Cardiac septum (tissue), 1 donor: Measurements from ENCODE around the gene ZNF273. TPM values are rescaled to one million over a fixed set of nuclear protein-coding genes. Genes with fewer than 3 reads are reported as not detected.

Experiments
- DNase-seq: peaks from one replicate; pipeline ENCODE4 v3.0.0-alpha.2; 2020; ENCODE audit warnings: low spot score
- intact Hi-C: fragments of 100-400 bp; cut with DNase I; formaldehyde crosslinking; loops from one replicate; pipeline ENCODE4 v1.14.0; 2022
- total RNA-seq: library from RNA; stranded (reverse); fragmentation: NEBNext Ultra II Directional; extraction: Animal tissue kit (Norgen Biotek cat#: 25700); gene quantifications from one replicate; pipeline ENCODE4 v1.2.1, GENCODE V29; 2021
- donor health status: DM: no; HTN: no; CAD: no.

The ZNF273 gene
- total RNA-seq, 1 donor from 2014 or later, result 3.0 TPM

DNA sequence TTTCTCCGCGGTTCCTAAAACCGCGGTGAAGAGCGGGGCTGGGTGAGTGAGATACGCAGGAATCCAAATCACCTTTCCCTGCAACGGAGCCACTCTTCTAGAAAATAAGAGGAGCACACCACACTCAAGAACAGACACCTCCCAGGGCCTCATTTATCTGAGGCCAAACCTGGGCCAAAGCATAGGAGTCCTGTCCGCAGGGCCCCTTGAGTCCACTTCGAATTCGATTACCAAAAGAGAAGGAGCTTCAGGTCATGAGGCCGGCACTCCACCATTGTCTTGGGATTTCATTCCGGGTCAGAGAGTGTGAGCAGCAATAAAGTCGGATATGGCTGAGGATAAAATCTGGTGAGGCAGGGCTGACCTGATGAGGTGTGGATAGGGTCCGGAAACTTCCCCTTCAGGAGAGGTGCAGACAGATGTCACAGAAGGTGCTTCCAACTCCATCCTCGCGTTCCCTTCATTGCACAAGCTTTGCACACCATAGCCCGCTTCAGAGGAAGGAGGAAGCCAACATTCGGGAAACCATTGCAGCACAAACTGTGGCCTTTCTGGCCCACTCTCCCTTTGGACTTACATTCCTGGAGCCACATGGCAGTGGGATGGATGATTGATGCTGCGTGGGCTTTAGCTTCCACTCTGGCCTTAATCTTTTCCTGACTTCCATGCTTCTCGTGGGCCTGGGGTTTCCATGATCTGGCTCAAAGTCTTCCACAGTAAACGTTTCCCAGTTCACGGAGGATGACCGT lies 27.2 kb upstream of the ZNF273 start:
- no peak for DNase-seq
- intact Hi-C loops, result no loop called here

GRCh38 chr7:64876792-64877713 lies 26.0 kb upstream of the ZNF273 start:
- intact Hi-C loops, result no loop called here
- DNase-seq, result peak; percentile 79

- intact Hi-C loops, result no loop called here
- peak; percentile 47 for DNase-seq
These were observed 25.1 kb upstream of the ZNF273 start for GRCh38 chr7:64877714-64878610.

DNA sequence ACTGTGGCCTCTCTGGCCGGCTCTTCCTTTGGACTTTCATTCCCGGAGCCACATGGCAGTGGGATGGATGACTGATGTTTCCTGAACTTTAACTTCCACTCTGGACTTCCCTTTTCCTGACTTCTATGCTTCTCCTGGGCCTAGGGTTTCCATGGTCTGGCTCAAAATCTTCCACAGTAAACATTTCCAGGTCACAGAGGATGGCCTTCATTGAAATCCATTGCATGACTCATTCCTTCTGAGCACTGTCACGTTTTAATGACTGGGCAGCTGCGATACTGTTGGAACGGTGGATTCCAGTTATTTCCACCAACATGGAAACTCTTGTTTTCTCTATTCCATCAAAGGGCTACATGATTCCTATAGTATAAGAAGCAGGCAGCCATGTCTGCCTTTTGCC lies 24.4 kb upstream of the ZNF273 start:
- DNase-seq, result no peak
- intact Hi-C loops, result no loop called here

GRCh38 chr7:64879086-64879730 lies 23.9 kb upstream of the ZNF273 start:
- DNase-seq, result no peak
- intact Hi-C loops, result no loop called here

- intact Hi-C loops, result no loop called here
- peak; percentile 56 for DNase-seq
These were observed 23.3 kb upstream of the ZNF273 start for GRCh38 chr7:64879800-64880199.

DNA sequence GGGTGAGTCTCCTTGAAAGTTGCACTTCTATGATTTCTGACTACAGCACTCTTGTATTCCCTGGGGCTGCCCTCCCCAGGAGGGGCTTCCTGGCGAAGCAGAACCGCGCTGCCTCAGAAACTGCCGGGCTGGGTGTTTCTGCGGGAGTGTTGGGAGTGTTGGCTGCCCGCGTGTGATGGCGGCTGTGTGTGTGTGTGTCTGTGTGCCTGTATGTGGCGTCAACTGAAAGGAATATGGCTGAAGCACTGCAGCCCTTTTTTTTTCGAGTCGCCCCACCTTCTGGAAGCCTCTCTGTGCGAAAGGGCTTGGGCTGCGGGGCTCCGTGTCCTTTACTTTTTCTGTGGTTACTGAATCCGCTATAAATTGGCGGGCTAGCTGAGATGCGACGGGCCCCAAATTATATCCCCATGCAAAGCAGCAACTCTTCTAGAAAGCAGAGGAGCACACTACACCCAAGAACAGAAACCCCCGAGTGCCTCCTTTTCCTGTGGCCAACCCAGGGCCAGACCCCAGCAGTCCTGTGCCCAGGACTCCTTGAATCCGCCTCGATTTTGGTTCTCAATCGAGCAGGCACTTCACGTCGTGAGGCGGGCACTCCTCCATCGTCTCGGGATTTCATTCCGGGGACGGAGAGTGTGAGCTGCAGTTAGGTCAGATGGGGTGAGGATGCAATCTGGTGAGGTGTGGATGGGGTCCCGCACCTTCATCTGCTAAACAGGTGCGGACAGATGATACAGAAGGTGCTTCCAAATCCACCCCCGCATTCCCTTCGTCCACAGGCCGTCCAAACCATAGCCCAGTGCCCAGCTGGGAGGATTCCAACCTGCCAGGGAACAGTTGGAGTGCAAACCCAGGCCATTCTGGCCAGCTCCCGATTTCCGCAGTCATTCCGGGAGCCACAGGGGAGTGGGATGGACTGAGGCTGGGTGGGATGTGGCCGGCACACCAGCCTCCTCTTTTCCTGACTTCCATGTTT lies 22.5 kb upstream of the ZNF273 start:
- intact Hi-C loops, result no loop called here
- peak; percentile 57 for DNase-seq

DNA sequence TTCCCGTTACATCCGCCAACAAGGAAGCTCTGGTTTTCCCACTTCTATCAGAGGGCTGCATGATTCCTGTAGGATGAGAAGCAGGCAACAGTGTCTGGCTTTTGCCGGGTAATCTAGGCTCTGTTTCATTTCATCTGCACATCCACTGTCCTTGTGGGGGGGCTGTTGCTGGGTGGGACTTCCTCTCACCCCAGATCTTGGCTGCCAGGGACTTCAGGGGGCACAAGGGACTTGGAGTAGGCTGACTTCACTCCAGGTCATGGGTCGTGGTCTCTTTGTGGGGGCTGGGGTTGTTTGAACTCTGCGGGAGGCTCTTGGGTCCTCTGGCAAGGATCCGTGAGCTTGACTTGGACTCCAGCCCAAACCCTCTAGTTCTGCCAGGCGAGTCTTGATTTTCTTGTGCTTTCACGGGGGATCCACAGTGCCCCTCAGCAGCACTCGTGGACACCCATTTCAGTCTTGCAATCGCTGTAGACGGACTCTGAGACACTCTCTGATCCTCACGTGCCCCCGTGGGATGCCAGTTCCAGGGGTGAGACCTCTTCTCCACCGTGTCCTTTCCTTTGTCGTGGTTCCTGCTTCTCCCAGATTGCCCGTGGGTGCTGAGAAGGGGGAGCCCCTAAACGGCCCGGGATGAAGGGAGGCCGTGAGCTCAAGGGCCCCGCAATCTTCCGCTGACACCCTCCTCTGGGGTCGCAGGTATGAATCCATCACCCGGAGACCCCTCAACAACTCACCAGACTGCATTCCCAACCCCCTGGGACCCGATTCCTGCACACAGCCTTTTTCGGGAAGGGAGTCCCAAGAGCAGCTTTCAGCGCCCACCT lies 21.4 kb upstream of the ZNF273 start:
- intact Hi-C loops, result no loop called here
- peak; percentile 67 for DNase-seq

DNA sequence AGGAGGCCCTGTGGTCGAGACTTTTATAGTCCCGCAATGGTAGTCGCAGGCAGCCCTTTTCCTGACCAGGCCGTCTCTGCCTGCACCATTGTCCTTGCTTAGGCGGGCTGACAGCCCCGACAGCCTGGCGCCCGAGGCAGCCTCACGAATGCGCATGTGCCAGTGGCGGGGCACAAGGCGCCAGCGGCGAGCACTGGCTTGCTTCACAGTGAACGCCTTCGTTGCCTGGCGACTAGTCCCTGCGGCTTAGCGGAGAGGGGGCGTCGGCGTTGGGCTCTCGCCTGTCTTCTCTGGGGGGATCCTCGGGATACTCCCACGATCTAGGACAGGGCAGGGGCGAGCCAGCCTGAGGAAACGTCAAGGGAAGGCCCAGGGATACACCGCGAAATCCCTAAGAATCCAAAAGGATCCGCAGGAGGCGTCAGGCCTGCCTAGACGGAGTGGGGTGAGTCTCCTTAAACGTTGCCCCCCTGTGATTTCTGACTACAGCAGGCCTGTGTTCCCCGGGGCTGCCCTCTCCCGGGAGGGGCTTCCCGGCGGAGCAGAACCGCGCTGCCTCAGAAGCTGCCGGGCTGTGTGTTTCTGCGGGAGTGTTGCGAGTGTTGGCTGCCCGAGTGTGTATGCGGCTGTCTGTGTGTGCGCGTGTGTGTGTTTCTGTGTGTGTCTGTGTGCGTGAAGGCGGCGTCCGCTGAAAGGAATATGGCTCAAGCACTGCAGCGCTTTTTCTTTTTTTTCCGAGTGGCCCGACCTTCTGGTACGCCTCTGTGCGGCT lies 20.5 kb upstream of the ZNF273 start:
- DNase-seq, result peak; percentile 89
- intact Hi-C loops, result no loop called here

GRCh38 chr7:64883113-64883905 lies 19.8 kb upstream of the ZNF273 start:
- DNase-seq, result peak; percentile 63
- intact Hi-C loops, result no loop called here

GRCh38 chr7:64884085-64884912 lies 18.8 kb upstream of the ZNF273 start:
- intact Hi-C loops, result no loop called here
- peak; percentile 58 for DNase-seq

GRCh38 chr7:64884913-64885370 lies 18.1 kb upstream of the ZNF273 start:
- intact Hi-C loops, result no loop called here

DNA sequence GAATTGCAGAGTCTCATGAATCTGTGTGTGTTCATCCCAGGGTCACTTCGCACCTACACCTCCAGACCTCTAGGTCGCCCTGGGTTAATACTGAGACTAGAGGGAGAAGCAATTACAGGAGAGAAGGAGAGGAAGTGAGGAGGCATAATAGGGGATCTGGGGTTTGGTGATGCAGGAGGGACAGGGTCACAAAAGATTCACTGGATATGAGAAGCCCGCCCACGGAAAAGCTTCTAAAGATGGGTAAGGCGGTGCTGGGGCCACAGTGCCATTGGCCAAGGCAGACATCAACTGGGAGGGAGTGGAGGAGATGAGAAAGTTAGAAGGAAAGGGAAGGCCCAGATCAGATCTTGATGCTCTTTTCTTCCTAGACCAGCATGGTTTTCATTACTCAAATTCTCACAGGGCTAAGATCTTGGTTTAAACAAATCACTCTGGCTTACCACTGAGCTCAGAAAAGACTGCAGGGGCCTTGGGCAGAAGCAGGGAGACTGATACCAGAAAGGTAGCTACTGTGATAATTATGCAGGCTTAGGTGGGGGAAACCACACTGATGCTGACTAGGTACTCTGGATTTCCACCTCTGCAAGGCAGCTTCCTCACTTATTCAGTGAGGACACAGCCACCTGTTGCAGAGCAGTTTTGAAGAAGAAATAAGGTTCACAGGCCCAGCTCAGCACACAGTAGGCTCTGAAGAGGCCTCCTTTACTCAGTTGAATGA lies 17.4 kb upstream of the ZNF273 start:
- peak; percentile 71 for DNase-seq
- intact Hi-C loops, result no loop called here

More at GRCh38 chr7:64884913-64885370, 18.1 kb upstream of the ZNF273 start:
- peak; percentile 70 for DNase-seq

GRCh38 chr7:64886956-64887545 lies 16.0 kb upstream of the ZNF273 start:
- intact Hi-C loops, result no loop called here
- DNase-seq, result no peak
